HepG2 (cell line): ENCODE results near the gene FOXE3. TPM values are rescaled to one million over a fixed set of nuclear protein-coding genes. Genes with fewer than 3 reads are reported as not detected.
A peak's percentile ranks its signal among the peaks of the same experiment; 100 is the strongest.

Source experiments
- CEBPG ChIP-seq: IDR thresholded peaks from 2 replicates; pipeline ENCODE4 v1.6.1; 2016
- CENPT ChIP-seq: sonication (generic); formaldehyde crosslinking; IDR thresholded peaks from 2 replicates; pipeline ENCODE4 v1.8.0; 2022; ENCODE audit warnings: low read depth, mild to moderate bottlenecking, moderate library complexity, missing genetic modification reagents
- CHD2 ChIP-seq: IDR thresholded peaks from 2 replicates; pipeline ENCODE4 v1.6.1; 2011; ENCODE audit warnings: low read depth, low read length, improper control_type of control experiment
- EP300 ChIP-seq, 3 experiments: sonication (generic) in 1 of 3; formaldehyde crosslinking in 1 of 3; IDR thresholded peaks; 2 replicates each; pipeline versions ENCODE4 v1.5.1 to v1.6.1; 2011 to 2020; ENCODE audit warnings: low read depth in 2 of 3, low read length in 2 of 3, borderline replicate concordance in 1 of 3, improper control_type of control experiment in 1 of 3, mild to moderate bottlenecking in 1 of 3, missing genetic modification reagents in 1 of 3, moderate library complexity in 1 of 3
- FOXP1 ChIP-seq, 2 experiments: fragments of 450-650 bp in 1 of 2; IDR thresholded peaks; 2 replicates each; pipeline ENCODE4 v1.6.1; 2017 to 2018; ENCODE audit warnings: antibody characterized with exemption in 1 of 2
- HOXD1 ChIP-seq: sonication (generic); formaldehyde crosslinking; IDR thresholded peaks from 2 replicates; pipeline ENCODE4 v1.5.0; 2020; ENCODE audit warnings: missing genetic modification reagents
- MED1 ChIP-seq: sonication (generic); formaldehyde crosslinking; IDR thresholded peaks from 2 replicates; pipeline ENCODE4 v1.4.0; 2020; ENCODE audit warnings: missing genetic modification reagents
- NFATC3 ChIP-seq: sonication (generic); formaldehyde crosslinking; IDR thresholded peaks from 2 replicates; pipeline ENCODE4 v1.5.1; 2020; ENCODE audit warnings: mild to moderate bottlenecking, missing genetic modification reagents
- NR2F2 ChIP-seq: IDR thresholded peaks from 2 replicates; pipeline ENCODE4 v1.6.1; 2012; ENCODE audit warnings: low read depth, inconsistent platforms, borderline replicate concordance
- SKI ChIP-seq: fragments of 450-650 bp; IDR thresholded peaks from one replicate; pipeline ENCODE4 v1.6.1; 2018; ENCODE audit warnings: mild to moderate bottlenecking; ENCODE audit not compliant: partially characterized antibody
- SNRNP70 ChIP-seq: fragments of 200-400 bp; formaldehyde crosslinking; IDR thresholded peaks from 2 replicates; pipeline ENCODE4 v1.6.1; 2017; ENCODE audit warnings: mild to moderate bottlenecking, low read depth, low read length, moderate library complexity
- SOX6 ChIP-seq, 2 experiments: fragments of 450-650 bp in 1 of 2; sonication (generic) in 1 of 2; formaldehyde crosslinking in 1 of 2; IDR thresholded peaks; 2 replicates each; pipeline versions ENCODE4 v1.4.0 to v1.6.1; 2017 to 2020; ENCODE audit warnings: antibody characterized with exemption in 1 of 2, mild to moderate bottlenecking in 1 of 2, missing genetic modification reagents in 1 of 2
- ZFY ChIP-seq: sonication (generic); formaldehyde crosslinking; IDR thresholded peaks from 2 replicates; pipeline ENCODE4 v1.4.0; 2020; ENCODE audit warnings: missing genetic modification reagents
- ZNF644 ChIP-seq: IDR thresholded peaks from 2 replicates; pipeline ENCODE4 v1.6.1; 2016; ENCODE audit warnings: low read depth
- ZSCAN12 ChIP-seq: sonication (generic); formaldehyde crosslinking; IDR thresholded peaks from 2 replicates; pipeline ENCODE4 v1.9.0; 2021; ENCODE audit warnings: mild to moderate bottlenecking, missing genetic modification reagents
- polyA plus RNA-seq, 8 experiments: library from polyadenylated mRNA; depleted of rRNA in 3 of 8; stranded (reverse) in 7 of 8; unstranded in 1 of 8; fragments of >200 nt; fragmentation: Illumina TruSeq in 4 of 8; extraction: Trizol in 4 of 8; gene quantifications; 2 replicates each; pipeline versions ENCODE4 v1.2.1 to v1.2.3, GENCODE V29; 2011 to 2016; ENCODE audit warnings: low read depth in 4 of 8, missing spikeins in 1 of 8, mixed read lengths in 1 of 8; ENCODE audit not compliant: insufficient read depth in 1 of 8
- total RNA-seq, 5 experiments: library from RNA; depleted of rRNA; stranded (reverse); fragments of >200 nt; fragmentation: Illumina TruSeq; extraction: Trizol; gene quantifications; 2 replicates each; pipeline ENCODE4 v1.2.3, GENCODE V29; 2016; ENCODE audit warnings: low read depth in 1 of 5
- TF ChIP-seq, protein P1 (sequence below): IDR thresholded peaks from 2 replicates; pipeline ENCODE4 v1.4.0; 2020; ENCODE audit warnings: mild to moderate bottlenecking, missing genetic modification reagents
- TF ChIP-seq, protein P2 (sequence below): sonication (generic); formaldehyde crosslinking; IDR thresholded peaks from 2 replicates; pipeline ENCODE4 v1.4.0; 2020; ENCODE audit warnings: missing genetic modification reagents, borderline replicate concordance
- TF ChIP-seq, protein P3 (sequence below): sonication (generic); formaldehyde crosslinking; IDR thresholded peaks from 2 replicates; pipeline ENCODE4 v1.4.0; 2020; ENCODE audit warnings: missing genetic modification reagents
- TF ChIP-seq, protein P4 (sequence below): sonication (generic); formaldehyde crosslinking; IDR thresholded peaks from 2 replicates; pipeline ENCODE4 v1.4.0; 2020; ENCODE audit warnings: mild to moderate bottlenecking, missing genetic modification reagents

The FOXE3 gene
- total and polyA plus RNA-seq, 2 of the 13 experiments (the other 11 are each of a cell fraction or from before 2014, with no cell fraction given) = not detected

DNA sequence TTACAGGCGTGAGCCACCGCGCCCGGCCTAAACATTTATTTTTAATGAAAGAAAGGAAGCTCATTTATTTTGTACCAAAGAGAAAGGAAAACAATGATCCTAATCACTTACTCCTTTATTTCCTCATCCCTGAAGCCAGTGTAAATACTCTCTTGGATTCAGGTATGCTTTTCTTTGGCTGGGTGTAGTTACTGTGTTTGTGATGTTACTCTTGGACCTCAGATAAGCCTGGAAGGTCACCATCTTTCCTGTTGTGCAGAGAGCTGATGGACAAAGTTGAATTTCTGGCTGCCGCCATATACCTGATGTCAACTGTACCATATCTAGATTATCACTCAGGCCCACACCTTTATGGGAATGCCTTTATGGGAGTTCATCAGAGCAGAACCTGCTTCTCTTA is 35.4 kb upstream of the FOXE3 start (continued):
- TF ChIP-seq, protein P1, sequence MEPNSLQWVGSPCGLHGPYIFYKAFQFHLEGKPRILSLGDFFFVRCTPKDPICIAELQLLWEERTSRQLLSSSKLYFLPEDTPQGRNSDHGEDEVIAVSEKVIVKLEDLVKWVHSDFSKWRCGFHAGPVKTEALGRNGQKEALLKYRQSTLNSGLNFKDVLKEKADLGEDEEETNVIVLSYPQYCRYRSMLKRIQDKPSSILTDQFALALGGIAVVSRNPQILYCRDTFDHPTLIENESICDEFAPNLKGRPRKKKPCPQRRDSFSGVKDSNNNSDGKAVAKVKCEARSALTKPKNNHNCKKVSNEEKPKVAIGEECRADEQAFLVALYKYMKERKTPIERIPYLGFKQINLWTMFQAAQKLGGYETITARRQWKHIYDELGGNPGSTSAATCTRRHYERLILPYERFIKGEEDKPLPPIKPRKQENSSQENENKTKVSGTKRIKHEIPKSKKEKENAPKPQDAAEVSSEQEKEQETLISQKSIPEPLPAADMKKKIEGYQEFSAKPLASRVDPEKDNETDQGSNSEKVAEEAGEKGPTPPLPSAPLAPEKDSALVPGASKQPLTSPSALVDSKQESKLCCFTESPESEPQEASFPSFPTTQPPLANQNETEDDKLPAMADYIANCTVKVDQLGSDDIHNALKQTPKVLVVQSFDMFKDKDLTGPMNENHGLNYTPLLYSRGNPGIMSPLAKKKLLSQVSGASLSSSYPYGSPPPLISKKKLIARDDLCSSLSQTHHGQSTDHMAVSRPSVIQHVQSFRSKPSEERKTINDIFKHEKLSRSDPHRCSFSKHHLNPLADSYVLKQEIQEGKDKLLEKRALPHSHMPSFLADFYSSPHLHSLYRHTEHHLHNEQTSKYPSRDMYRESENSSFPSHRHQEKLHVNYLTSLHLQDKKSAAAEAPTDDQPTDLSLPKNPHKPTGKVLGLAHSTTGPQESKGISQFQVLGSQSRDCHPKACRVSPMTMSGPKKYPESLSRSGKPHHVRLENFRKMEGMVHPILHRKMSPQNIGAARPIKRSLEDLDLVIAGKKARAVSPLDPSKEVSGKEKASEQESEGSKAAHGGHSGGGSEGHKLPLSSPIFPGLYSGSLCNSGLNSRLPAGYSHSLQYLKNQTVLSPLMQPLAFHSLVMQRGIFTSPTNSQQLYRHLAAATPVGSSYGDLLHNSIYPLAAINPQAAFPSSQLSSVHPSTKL (CRISPR knock-in tag) = peak; percentile 31; the same call in 1 of the 2 replicates
- TF ChIP-seq CENPT (no peak), FOXP1 (IDR thresholded peaks at IDR 0.05) (no peak), FOXP1 (CRISPR knock-in tag; IDR thresholded peaks at IDR 0.05) (peak; percentile 62; the same call in 1 of the 2 replicates), ZNF644 (CRISPR knock-in tag) (peak; percentile 60; the same call in 1 of the 2 replicates), HOXD1 (CRISPR knock-in tag) (peak; percentile 52; the same call in 1 of the 2 replicates), MED1 (CRISPR knock-in tag) (peak; percentile 37; the same call in 1 of the 2 replicates), SOX6 (IDR thresholded peaks at IDR 0.05) (no peak), SOX6 (CRISPR knock-in tag; IDR thresholded peaks at IDR 0.05) (peak; percentile 56; the same call in 1 of the 2 replicates), SNRNP70 (no peak), NFATC3 (CRISPR knock-in tag) (no peak), NR2F2 (no peak), ZSCAN12 (CRISPR knock-in tag) (no peak), CEBPG (CRISPR knock-in tag) (0 out of 2 replicates have a peak, but pooled peaks have one; percentile 22), SKI (no peak), CHD2 (no peak), ZFY (CRISPR knock-in tag) (no peak), EP300 (IDR thresholded peaks at IDR 0.05; ENCODE audit: low read depth in 2 of 2, low read length in 2 of 2) (peak in 1 of 2 experiments; percentile 60; a peak in 1 of 4 replicates), EP300 (CRISPR knock-in tag; IDR thresholded peaks at IDR 0.05; ENCODE audit: borderline replicate concordance) (peak; percentile 23; the same call in 1 of the 2 replicates)
- TF ChIP-seq, protein P2, sequence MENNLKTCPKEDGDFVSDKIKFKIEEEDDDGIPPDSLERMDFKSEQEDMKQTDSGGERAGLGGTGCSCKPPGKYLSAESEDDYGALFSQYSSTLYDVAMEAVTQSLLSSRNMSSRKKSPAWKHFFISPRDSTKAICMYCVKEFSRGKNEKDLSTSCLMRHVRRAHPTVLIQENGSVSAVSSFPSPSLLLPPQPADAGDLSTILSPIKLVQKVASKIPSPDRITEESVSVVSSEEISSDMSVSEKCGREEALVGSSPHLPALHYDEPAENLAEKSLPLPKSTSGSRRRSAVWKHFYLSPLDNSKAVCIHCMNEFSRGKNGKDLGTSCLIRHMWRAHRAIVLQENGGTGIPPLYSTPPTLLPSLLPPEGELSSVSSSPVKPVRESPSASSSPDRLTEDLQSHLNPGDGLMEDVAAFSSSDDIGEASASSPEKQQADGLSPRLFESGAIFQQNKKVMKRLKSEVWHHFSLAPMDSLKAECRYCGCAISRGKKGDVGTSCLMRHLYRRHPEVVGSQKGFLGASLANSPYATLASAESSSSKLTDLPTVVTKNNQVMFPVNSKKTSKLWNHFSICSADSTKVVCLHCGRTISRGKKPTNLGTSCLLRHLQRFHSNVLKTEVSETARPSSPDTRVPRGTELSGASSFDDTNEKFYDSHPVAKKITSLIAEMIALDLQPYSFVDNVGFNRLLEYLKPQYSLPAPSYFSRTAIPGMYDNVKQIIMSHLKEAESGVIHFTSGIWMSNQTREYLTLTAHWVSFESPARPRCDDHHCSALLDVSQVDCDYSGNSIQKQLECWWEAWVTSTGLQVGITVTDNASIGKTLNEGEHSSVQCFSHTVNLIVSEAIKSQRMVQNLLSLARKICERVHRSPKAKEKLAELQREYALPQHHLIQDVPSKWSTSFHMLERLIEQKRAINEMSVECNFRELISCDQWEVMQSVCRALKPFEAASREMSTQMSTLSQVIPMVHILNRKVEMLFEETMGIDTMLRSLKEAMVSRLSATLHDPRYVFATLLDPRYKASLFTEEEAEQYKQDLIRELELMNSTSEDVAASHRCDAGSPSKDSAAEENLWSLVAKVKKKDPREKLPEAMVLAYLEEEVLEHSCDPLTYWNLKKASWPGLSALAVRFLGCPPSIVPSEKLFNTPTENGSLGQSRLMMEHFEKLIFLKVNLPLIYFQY = no peak
- TF ChIP-seq, protein P3, sequence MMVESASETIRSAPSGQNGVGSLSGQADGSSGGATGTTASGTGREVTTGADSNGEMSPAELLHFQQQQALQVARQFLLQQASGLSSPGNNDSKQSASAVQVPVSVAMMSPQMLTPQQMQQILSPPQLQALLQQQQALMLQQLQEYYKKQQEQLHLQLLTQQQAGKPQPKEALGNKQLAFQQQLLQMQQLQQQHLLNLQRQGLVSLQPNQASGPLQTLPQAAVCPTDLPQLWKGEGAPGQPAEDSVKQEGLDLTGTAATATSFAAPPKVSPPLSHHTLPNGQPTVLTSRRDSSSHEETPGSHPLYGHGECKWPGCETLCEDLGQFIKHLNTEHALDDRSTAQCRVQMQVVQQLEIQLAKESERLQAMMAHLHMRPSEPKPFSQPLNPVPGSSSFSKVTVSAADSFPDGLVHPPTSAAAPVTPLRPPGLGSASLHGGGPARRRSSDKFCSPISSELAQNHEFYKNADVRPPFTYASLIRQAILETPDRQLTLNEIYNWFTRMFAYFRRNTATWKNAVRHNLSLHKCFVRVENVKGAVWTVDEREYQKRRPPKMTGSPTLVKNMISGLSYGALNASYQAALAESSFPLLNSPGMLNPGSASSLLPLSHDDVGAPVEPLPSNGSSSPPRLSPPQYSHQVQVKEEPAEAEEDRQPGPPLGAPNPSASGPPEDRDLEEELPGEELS (CRISPR knock-in tag) = peak; percentile 67
- TF ChIP-seq, protein P4, sequence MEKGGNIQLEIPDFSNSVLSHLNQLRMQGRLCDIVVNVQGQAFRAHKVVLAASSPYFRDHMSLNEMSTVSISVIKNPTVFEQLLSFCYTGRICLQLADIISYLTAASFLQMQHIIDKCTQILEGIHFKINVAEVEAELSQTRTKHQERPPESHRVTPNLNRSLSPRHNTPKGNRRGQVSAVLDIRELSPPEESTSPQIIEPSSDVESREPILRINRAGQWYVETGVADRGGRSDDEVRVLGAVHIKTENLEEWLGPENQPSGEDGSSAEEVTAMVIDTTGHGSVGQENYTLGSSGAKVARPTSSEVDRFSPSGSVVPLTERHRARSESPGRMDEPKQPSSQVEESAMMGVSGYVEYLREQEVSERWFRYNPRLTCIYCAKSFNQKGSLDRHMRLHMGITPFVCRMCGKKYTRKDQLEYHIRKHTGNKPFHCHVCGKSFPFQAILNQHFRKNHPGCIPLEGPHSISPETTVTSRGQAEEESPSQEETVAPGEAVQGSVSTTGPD (CRISPR knock-in tag) = no peak
